ENCODE measurements around the gene HMGB1. TPM values are rescaled to one million over a fixed set of nuclear protein-coding genes. Genes with fewer than 3 reads are reported as not detected.

Gene HMGB1
- total and polyA plus RNA-seq, 7 donors = 126 to 332 (median 210) TPM

- DNase-seq = no peak
- ATAC-seq = no peak
- Histone ChIP-seq H3K27me3 (ENCODE audit: insufficient read depth in 3 of 3, low read length in 2 of 3) (no peaks in the 10 kb centered on the region), H3K36me3 (ENCODE audit: insufficient read depth in 1 of 2, low read depth in 1 of 2) (no peaks in the 10 kb centered on the region), H3K9me3 (no peaks in the 10 kb centered on the region), H3K4me1 (no peaks in the 10 kb centered on the region), H3K4me3 (no peak overlapping the region), H3K27ac (no peak overlapping the region)
- no peak for TF ChIP-seq CTCF (IDR thresholded peaks at IDR 0.05)
- WGBS, 3 donors = 89 to 93% (median 90%) methylated on average over 6 of the region's 6 CpGs
- intact Hi-C loops (cut with DNase I) = loop anchor here in 1 of 2 donors (10.0 kb wide), 1 partner anchor 324 kb away; no protein-coding TSS in a partner anchor
Observed at GRCh38 chr13:30480292-30480950, 14.7 kb upstream of the HMGB1 start.

DNA sequence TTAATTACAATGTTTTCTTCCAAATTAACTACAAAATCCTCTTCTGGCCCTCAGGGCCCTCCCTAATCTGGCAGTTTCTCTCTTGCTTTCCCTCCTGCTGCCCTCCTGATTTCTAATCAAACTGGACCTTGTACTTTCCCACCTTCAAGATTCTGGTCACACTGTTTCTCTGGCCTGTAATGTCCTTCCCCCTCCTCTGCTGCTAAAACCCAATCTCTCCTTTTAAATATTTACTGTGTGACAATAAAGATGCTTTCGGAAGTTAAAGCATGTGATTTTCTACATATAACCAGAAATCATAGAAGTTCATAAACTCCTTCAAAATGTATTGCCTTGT lies 14.1 kb upstream of the HMGB1 start:
- no peak overlapping the region for H3K27ac ChIP-seq
- ATAC-seq (no peak), DNase-seq (no peak)
- H3K36me3 ChIP-seq (ENCODE audit: insufficient read depth in 1 of 2, low read depth in 1 of 2) = no peaks in the 10 kb centered on the region
- no peaks in the 10 kb centered on the region for H3K27me3 ChIP-seq (ENCODE audit: insufficient read depth in 3 of 3, low read length in 2 of 3)
- no peak for TF ChIP-seq CTCF (IDR thresholded peaks at IDR 0.05)
- 94 to 95% (median 95%) methylated on average over 1 of the region's 1 CpG for WGBS, 3 donors
- H3K4me3 ChIP-seq = no peak overlapping the region
- H3K4me1 ChIP-seq = no peaks in the 10 kb centered on the region
- intact Hi-C loops (cut with DNase I) = loop anchor here (10.0 kb wide), 2 partner anchors 85 to 325 kb away; no protein-coding TSS in a partner anchor
- H3K9me3 ChIP-seq = no peaks in the 10 kb centered on the region

DNA sequence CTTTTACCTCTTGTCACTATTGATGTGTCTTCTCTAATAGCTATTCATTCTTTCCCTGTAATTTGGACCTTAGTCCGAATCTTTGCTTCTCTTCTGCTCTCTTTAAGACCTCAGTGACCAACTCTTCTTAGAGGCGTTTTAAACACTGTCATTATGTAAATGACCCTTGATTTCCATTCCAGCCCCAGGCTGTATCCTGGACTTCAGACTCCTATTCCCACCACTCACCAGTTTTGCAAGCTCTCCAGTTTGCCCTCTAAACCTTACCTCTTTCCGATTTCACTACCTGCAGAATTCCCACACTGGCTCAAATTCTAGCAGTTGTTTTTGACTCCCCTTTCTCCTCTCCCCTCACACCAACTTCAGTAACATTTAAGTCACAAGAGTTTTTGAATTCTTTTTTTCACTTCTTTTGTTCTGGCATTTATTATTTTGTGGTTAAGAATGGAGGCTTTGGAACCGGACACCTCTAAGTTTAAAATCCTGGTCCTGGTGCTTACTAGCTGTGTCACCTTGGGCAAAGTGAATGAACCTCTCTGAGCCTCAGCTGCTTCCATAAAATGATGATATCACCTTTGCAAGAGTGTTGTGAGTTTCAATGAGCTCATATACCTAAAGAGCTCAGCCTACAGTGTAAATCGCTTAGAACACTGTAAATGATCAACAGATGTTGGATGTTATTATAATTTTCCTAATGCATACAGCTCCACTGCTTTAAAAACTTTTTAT lies 13.6 kb upstream of the HMGB1 start:
- ATAC-seq = no peak
- no peak for TF ChIP-seq CTCF (IDR thresholded peaks at IDR 0.05)
- no peaks in the 10 kb centered on the region for H3K9me3 ChIP-seq
- H3K27me3 ChIP-seq (ENCODE audit: insufficient read depth in 3 of 3, low read length in 2 of 3) = no peaks in the 10 kb centered on the region
- 76 to 84% (median 76%) methylated on average over 5 of the region's 5 CpGs for WGBS, 3 donors
- intact Hi-C loops (cut with DNase I) = loop anchor here in 1 of 2 donors (10.0 kb wide), 1 partner anchor 85 kb away; no protein-coding TSS in a partner anchor
- no peak for DNase-seq
- no peaks in the 10 kb centered on the region for H3K36me3 ChIP-seq (ENCODE audit: insufficient read depth in 1 of 2, low read depth in 1 of 2)
- no peak overlapping the region for H3K4me3 ChIP-seq
- no peak overlapping the region for H3K27ac ChIP-seq
- no peaks in the 10 kb centered on the region for H3K4me1 ChIP-seq

- 54 to 59% (median 58%) methylated on average over 4 of the region's 4 CpGs for WGBS, 3 donors
- no peak overlapping the region for H3K27ac ChIP-seq
- H3K36me3 ChIP-seq (ENCODE audit: insufficient read depth in 1 of 2, low read depth in 1 of 2) = no peaks in the 10 kb centered on the region
- DNase-seq = no peak
- no peaks in the 10 kb centered on the region for H3K27me3 ChIP-seq (ENCODE audit: insufficient read depth in 3 of 3, low read length in 2 of 3)
- intact Hi-C loops (cut with DNase I) = loop anchor here in 1 of 2 donors (10.0 kb wide), 1 partner anchor 87 kb away; no protein-coding TSS in a partner anchor
- peak in 1 of 4 donors; percentile 44 for ATAC-seq
- no peak for TF ChIP-seq CTCF (IDR thresholded peaks at IDR 0.05)
- no peak overlapping the region for H3K4me3 ChIP-seq
- no peaks in the 10 kb centered on the region for H3K4me1 ChIP-seq
- H3K9me3 ChIP-seq = no peaks in the 10 kb centered on the region
Observed at GRCh38 chr13:30477346-30478195, 11.8 kb upstream of the HMGB1 start.

All from psoas muscle (tissue), 8 donors.